ENCODE results near the gene NTNG2.

The NTNG2 gene

DNA sequence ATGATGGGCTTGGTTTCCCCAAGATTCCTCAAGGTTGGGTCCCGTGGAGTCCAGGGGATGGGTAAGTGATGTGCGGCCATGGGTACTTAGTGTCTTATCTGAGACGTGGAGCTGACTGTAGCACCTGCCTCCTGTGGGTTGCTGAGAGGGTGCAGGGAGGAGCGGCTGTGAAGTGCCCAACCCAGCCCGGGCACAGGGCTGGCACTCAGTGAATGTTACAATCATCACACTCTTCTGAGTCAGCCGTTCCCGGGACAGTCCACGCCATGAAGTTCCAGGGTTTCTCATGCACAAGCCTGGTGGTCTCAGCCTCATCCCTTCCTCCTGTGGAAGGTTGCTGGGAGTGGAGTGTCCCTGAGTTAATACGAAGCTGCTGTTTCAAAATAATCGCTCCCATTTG lies 29.1 kb downstream of the NTNG2 start:
- peaks cover 2% of the 10 kb centered on the region; the same call in 1 of the 2 replicates for H3K27me3 ChIP-seq (replicated peaks; ENCODE audit: control insufficient read depth, insufficient read depth, low read length)
- DNase-seq (ENCODE audit: extremely low read depth, insufficient read length) = no peak
- no peak overlapping the region for H3K4me3 ChIP-seq (replicated peaks; ENCODE audit: low read depth, low read length)
- TF ChIP-seq, protein P1, sequence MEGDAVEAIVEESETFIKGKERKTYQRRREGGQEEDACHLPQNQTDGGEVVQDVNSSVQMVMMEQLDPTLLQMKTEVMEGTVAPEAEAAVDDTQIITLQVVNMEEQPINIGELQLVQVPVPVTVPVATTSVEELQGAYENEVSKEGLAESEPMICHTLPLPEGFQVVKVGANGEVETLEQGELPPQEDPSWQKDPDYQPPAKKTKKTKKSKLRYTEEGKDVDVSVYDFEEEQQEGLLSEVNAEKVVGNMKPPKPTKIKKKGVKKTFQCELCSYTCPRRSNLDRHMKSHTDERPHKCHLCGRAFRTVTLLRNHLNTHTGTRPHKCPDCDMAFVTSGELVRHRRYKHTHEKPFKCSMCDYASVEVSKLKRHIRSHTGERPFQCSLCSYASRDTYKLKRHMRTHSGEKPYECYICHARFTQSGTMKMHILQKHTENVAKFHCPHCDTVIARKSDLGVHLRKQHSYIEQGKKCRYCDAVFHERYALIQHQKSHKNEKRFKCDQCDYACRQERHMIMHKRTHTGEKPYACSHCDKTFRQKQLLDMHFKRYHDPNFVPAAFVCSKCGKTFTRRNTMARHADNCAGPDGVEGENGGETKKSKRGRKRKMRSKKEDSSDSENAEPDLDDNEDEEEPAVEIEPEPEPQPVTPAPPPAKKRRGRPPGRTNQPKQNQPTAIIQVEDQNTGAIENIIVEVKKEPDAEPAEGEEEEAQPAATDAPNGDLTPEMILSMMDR (IDR thresholded peaks at IDR 0.05; ENCODE audit: insufficient read depth, low read length, poor library complexity, severe bottlenecking) = no peak
- no peaks in the 10 kb centered on the region for H3K36me3 ChIP-seq (ENCODE audit: control insufficient read depth, insufficient read depth, low read length)

- no peaks in the 10 kb centered on the region for H3K36me3 ChIP-seq (ENCODE audit: control insufficient read depth, insufficient read depth, low read length)
- DNase-seq (ENCODE audit: extremely low read depth, insufficient read length) = no peak
- TF ChIP-seq, protein P1 (IDR thresholded peaks at IDR 0.05; ENCODE audit: insufficient read depth, low read length, poor library complexity, severe bottlenecking) = no peak
- peaks cover 2% of the 10 kb centered on the region; the same call in 1 of the 2 replicates for H3K27me3 ChIP-seq (replicated peaks; ENCODE audit: control insufficient read depth, insufficient read depth, low read length)
- no peak overlapping the region for H3K4me3 ChIP-seq (replicated peaks; ENCODE audit: low read depth, low read length)
Observed at GRCh38 chr9:132192728-132193127, 30.9 kb downstream of the NTNG2 start.

GRCh38 chr9:132193227-132194124 lies 31.6 kb downstream of the NTNG2 start:
- TF ChIP-seq, protein P1 (IDR thresholded peaks at IDR 0.05; ENCODE audit: insufficient read depth, low read length, poor library complexity, severe bottlenecking) = no peak
- peaks cover 2% of the 10 kb centered on the region; the same call in 1 of the 2 replicates for H3K27me3 ChIP-seq (replicated peaks; ENCODE audit: control insufficient read depth, insufficient read depth, low read length)
- no peaks in the 10 kb centered on the region for H3K36me3 ChIP-seq (ENCODE audit: control insufficient read depth, insufficient read depth, low read length)
- no peak for DNase-seq (ENCODE audit: extremely low read depth, insufficient read length)
- no peak overlapping the region for H3K4me3 ChIP-seq (replicated peaks; ENCODE audit: low read depth, low read length)

DNA sequence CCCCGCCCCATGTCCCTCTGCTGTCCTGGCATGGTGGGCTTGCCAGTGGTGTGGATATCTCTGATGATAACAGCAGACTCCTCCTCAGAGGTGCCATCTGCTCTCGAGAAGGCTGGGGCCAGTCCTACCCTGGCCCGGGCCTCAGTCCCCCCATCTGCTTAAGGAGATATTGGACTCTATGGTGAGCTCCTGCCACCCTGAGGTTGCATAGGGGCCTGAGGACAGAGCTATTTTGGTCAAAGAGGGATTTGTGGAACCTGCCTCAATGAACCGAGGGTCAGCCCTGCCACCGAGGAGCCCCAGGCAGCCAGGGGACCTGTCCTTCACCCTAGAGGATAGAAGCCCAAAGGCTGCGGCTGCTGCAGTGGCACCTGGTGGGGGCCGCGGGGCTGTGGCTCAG lies 32.6 kb downstream of the NTNG2 start:
- no peaks in the 10 kb centered on the region; the same call in 1 of the 2 replicates for H3K27me3 ChIP-seq (replicated peaks; ENCODE audit: control insufficient read depth, insufficient read depth, low read length)
- no peak for DNase-seq (ENCODE audit: extremely low read depth, insufficient read length)
- TF ChIP-seq, protein P1 (IDR thresholded peaks at IDR 0.05; ENCODE audit: insufficient read depth, low read length, poor library complexity, severe bottlenecking) = no peak
- H3K4me3 ChIP-seq (replicated peaks; ENCODE audit: low read depth, low read length) = no peak overlapping the region
- no peaks in the 10 kb centered on the region for H3K36me3 ChIP-seq (ENCODE audit: control insufficient read depth, insufficient read depth, low read length)

DNA sequence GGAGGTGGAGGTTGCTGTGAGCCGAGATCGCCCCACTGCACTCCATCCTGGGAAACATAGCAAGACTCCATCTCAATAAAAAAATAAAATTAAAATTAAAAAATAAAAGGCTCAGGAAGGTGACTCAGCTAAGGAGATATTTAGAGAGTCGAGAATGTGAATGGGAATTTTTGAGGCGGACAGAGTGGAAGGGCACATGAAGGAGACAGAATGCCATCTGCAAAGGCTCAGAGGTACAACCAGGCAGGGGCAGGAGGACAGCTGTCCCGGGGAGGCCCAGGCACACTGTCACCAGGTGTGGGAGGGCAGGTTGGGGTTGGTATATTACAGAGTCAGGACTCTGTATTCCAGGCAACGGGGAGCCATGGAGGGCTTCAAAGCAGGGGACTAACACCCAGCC lies 35.5 kb downstream of the NTNG2 start:
- no peaks in the 10 kb centered on the region; the same call in none of the 2 replicates for H3K27me3 ChIP-seq (replicated peaks; ENCODE audit: control insufficient read depth, insufficient read depth, low read length)
- TF ChIP-seq, protein P1 (IDR thresholded peaks at IDR 0.05; ENCODE audit: insufficient read depth, low read length, poor library complexity, severe bottlenecking) = no peak
- no peaks in the 10 kb centered on the region for H3K36me3 ChIP-seq (ENCODE audit: control insufficient read depth, insufficient read depth, low read length)
- no peak overlapping the region for H3K4me3 ChIP-seq (replicated peaks; ENCODE audit: low read depth, low read length)
- no peak for DNase-seq (ENCODE audit: extremely low read depth, insufficient read length)

Data from GM06990 (cell line).